Occipital lobe (tissue), 2 donors: ENCODE results near the gene C18orf63. TPM values are rescaled to one million over a fixed set of nuclear protein-coding genes. Genes with fewer than 3 reads are reported as not detected.

Experiments used
- DNase-seq: peaks from one replicate; lab custom pipeline; 2025; lab: John Stamatoyannopoulos, UW
- total RNA-seq: library from RNA; depleted of rRNA; stranded (reverse); fragments of >200 nt; gene quantifications from one replicate; pipeline ENCODE4 v1.2.3, GENCODE V29; 2014

C18orf63 gene
- total RNA-seq, 1 donor from 2014 or later, result not detected

- no peak for DNase-seq
Measured at GRCh38 chr18:74407888-74408287, 92.2 kb downstream of the C18orf63 start.

Other genes starting within 250 kb of the C18orf63 start
- 3.1 TPM for gene FBXO15, start 168.0 kb upstream of the C18orf63 start, total RNA-seq
- gene TIMM21, start 167.3 kb upstream of the C18orf63 start, total RNA-seq, result 36.0 TPM
- 15.3 TPM for gene CYB5A, start 23.9 kb upstream of the C18orf63 start, total RNA-seq
- 12.3 TPM for gene DIPK1C, start 141.5 kb downstream of the C18orf63 start, total RNA-seq
- gene CNDP2, start 180.5 kb downstream of the C18orf63 start, total RNA-seq, result 32.6 TPM
- gene CNDP1, start 218.7 kb downstream of the C18orf63 start, total RNA-seq, result 0.16 TPM